Measurements from ENCODE around the gene ABCB9.

The ABCB9 gene

DNA sequence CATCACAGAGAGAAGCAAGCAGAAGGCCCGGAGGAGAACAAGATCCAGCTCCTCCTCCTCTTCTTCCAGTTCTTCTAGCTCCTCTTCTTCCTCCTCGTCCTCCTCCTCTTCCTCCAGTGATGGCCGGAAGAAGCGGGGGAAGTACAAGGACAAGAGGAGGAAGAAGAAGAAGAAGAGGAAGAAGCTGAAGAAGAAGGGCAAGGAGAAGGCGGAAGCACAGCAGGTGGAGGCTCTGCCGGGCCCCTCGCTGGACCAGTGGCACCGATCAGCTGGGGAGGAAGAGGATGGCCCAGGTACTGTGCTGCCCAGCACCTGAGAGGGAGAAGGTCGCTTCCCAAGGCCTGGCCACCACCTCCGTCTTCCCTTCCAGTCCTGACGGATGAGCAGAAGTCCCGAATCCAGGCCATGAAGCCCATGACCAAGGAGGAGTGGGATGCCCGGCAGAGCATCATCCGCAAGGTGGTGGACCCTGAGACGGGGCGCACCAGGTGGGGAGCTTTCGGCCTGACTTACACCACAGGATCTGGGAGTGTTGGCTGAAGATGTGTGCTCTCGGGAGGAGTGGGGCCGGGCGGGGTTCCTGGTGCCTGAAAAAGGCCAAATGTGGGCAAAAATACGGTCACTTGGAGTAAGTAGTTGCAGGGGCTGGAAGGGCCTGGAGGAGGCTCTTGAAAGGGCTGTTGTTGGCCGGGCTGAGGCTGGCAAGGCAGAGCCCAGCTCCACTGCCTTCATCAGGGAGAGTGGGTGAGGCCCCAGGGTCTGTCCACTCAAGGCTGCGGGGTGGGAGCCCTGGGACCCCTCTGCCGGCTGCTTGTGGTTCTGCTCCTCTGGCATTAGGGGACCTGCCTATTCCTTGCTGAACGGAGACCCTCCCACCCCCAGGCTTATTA lies 15.6 kb upstream of the ABCB9 start:
- H3K27ac Mint-ChIP-seq = peak overlapping the region; percentile 68 to 89
- peak overlapping the region; percentile 91 for H3K4me3 Mint-ChIP-seq
- H3K9me3 Mint-ChIP-seq = no peaks in the 10 kb centered on the region
- no peak for ATAC-seq (replicated peaks)
- peaks cover 29 to 32% of the 10 kb centered on the region in 2 donors for H3K4me1 Mint-ChIP-seq (ENCODE audit: low read depth in 2 of 2)
- H3K27me3 Mint-ChIP-seq = no peaks in the 10 kb centered on the region
- DNase-seq = no peak
- peaks cover 28% of the 10 kb centered on the region for H3K36me3 Mint-ChIP-seq (ENCODE audit: insufficient read depth)

DNA sequence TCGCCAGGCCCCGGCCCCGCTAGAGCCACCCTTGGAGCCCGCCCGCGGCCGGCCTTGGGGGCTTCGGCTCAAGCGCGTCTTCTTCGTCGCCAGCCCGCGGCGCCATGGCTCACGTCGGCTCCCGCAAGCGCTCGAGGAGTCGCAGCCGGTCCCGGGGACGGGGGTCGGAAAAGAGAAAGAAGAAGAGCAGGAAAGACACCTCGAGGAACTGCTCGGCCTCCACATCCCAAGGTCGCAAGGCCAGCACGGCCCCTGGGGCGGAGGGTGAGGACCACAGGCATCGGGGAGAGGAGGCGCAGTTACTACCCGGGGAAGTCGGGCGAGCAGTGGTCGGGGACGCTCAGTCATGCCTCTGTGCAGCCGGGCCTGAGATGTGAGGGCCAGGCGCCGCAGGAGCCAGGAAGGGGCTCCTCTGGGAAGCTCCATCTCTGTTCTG lies 14.8 kb upstream of the ABCB9 start:
- H3K27ac Mint-ChIP-seq = peak overlapping the region; percentile 68 to 89

DNA sequence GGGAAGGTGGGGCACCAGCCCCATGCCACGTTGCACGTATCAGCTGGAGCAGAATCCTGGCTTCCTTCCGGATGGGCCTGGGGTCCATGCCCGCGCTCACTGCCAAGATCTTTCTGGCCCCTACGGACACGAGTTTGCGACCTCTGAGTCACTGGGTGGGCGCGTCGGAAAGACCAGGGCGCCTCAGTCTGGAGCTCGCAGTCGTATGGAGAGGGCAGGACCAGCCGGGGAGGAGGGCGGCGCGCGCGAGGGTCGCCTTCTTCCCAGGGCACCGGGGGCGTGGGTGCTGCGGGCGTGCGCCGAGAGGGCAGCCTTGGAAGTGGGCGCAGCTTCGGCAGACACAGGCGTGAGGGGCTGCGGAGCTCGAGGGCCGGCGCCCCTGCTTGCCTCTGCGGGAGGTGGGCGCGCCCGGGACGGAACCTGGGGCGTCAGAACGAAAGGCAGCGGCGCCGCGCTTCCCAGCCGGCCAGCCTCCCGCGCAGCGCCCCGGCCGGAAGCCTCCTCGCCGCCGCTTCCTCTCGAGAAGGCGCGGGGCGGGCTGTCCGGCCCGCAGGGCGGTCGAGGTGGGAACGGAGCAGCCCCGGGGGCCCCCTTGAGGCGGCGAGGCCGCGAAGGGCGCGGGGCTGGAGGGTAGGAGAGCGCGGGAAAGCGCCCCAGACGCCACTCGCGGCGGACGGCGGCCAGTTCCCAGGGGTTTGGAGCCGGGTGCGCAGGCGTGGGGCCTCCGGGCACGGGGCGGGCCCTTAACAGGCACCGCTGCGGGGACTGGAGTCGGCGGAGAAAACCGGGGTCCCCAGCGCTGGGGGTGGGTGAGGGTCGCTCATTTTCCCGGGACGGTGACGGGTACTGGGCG lies 14.1 kb upstream of the ABCB9 start, which contains the start of gene ARL6IP4:
TSS of gene ARL6IP4 (plus strand) at position 499 of the 853 bp plus-strand sequence. CDS start 459 bp downstream, outside the sequence.
- Mint-ChIP-seq H3K9me3 (no peaks in the 10 kb centered on the region), H3K4me3 (peak within 1 kb of the TSS; percentile 91), H3K27me3 (no peaks in the 10 kb centered on the region), H3K36me3 (ENCODE audit: insufficient read depth) (peaks cover 23% of the 10 kb centered on the region), H3K27ac (peak within 1 kb of the TSS; percentile 68 to 89), H3K4me1 (ENCODE audit: low read depth in 2 of 2) (peaks cover 38 to 41% of the 10 kb centered on the region in 2 donors)
- peak; percentile 84 for ATAC-seq (replicated peaks)
- DNase-seq = peak; percentile 51 to 61 (median 59)

More for the DNA sequence above, 14.8 kb upstream of the ABCB9 start:
- DNase-seq = peak in 1 of 3 experiments; percentile 29
- H3K36me3 Mint-ChIP-seq (ENCODE audit: insufficient read depth) = peaks cover 23% of the 10 kb centered on the region
- no peaks in the 10 kb centered on the region for H3K27me3 Mint-ChIP-seq
- H3K4me3 Mint-ChIP-seq = peak overlapping the region; percentile 91
- ATAC-seq (replicated peaks) = peak; percentile 29
- no peaks in the 10 kb centered on the region for H3K9me3 Mint-ChIP-seq
- peaks cover 32 to 37% of the 10 kb centered on the region in 2 donors for H3K4me1 Mint-ChIP-seq (ENCODE audit: low read depth in 2 of 2)

DNA sequence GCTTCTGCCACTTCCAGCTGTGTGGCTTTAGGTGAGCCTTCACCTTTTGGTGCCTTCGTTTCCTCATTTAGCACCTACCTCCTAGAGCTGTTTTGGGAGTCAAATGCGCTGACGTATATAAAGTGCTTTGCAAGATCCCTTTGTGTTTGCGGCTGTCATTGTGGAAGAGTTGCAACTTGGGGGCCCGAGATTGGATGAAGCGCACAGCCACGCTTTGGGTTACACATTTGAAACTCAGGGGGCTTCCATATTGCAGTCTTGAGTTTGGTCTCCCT lies 13.6 kb upstream of the ABCB9 start:
- no peaks in the 10 kb centered on the region for H3K27me3 Mint-ChIP-seq
- H3K4me3 Mint-ChIP-seq = peak overlapping the region; percentile 91
- DNase-seq = no peak
- H3K9me3 Mint-ChIP-seq = no peaks in the 10 kb centered on the region
- peaks cover 38 to 42% of the 10 kb centered on the region in 2 donors for H3K4me1 Mint-ChIP-seq (ENCODE audit: low read depth in 2 of 2)
- no peak for ATAC-seq (replicated peaks)
- peak overlapping the region; percentile 65 to 70 for H3K27ac Mint-ChIP-seq
- H3K36me3 Mint-ChIP-seq (ENCODE audit: insufficient read depth) = peaks cover 28% of the 10 kb centered on the region

DNA sequence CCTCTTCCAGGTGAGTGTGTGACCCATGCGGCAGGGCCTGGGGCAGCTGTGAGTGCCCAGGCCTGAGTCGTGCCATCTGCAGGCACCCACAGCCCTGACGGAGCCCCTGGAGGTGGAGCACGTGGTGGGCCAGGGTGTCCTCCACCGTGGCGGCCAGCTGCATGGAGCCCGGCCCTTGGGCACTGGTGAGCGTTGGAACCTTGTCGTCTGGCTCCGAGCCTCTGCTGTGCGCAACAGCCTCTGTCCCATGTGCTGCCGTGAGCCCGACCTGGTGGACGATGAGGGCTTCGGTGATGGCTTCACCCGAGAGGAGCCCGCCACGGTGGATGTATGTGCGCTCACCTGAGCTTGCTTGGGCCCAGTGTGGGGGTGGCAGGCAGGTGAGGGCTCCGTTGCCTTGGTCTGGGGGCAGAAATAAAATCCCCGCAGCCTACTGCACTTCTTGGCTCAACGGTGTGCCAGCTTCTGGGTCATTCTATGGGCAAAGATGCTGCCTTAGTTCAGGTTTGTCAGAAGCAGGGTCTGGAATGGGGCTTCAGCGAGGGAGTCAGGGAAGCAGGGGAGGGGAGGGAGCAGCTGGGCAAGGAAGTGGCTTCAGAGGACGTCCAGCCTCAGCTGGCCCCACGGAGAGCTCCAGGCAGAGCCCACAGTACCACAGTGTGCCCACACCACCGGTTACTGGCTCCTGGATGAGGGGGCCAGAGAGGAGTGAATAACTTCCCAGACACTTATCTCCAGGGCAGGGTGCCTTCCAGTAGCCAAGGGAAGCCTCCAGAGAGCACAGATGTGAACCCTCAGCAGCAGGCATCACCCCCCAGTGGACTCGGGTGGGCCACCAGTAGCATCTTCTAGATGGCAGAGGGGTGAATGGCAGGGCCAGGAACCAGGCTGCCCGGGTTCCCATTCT lies 13.0 kb upstream of the ABCB9 start:
- H3K27me3 Mint-ChIP-seq = no peaks in the 10 kb centered on the region
- H3K9me3 Mint-ChIP-seq = no peaks in the 10 kb centered on the region
- H3K36me3 Mint-ChIP-seq (ENCODE audit: insufficient read depth) = peaks cover 30% of the 10 kb centered on the region
- DNase-seq (no peak), ATAC-seq (replicated peaks) (no peak)
- peaks cover 41 to 43% of the 10 kb centered on the region in 2 donors for H3K4me1 Mint-ChIP-seq (ENCODE audit: low read depth in 2 of 2)
- H3K27ac Mint-ChIP-seq = peak overlapping the region; percentile 65 to 70
- peak overlapping the region; percentile 91 for H3K4me3 Mint-ChIP-seq

DNA sequence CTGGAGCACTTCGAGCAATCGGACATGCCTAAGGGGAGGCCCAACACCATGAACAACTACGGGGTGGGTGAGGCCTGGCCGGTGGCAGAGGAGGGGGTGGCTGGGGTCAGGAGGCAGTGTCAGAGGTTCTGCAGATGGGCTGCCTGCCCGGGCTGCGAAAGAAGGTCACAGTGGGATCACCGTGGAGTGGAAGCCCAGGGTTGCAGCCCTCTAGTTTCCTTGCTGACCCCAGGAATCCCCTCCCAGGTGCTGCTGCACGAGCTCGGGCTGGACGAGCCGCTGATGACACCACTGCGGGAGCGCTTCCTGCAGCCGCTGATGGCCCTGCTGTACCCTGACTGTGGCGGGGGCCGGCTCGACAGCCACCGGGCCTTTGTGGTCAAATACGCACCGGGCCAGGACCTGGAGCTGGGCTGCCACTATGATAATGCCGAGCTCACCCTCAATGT lies 12.3 kb upstream of the ABCB9 start:
- Mint-ChIP-seq H3K27ac (no peak overlapping the region), H3K4me3 (peak overlapping the region in 1 of 2 donors; percentile 99), H3K27me3 (no peaks in the 10 kb centered on the region), H3K9me3 (no peaks in the 10 kb centered on the region), H3K4me1 (ENCODE audit: low read depth in 2 of 2) (peaks cover 40 to 41% of the 10 kb centered on the region in 2 donors), H3K36me3 (ENCODE audit: insufficient read depth) (peaks cover 33% of the 10 kb centered on the region)
- DNase-seq = no peak
- ATAC-seq (replicated peaks) = no peak

DNA sequence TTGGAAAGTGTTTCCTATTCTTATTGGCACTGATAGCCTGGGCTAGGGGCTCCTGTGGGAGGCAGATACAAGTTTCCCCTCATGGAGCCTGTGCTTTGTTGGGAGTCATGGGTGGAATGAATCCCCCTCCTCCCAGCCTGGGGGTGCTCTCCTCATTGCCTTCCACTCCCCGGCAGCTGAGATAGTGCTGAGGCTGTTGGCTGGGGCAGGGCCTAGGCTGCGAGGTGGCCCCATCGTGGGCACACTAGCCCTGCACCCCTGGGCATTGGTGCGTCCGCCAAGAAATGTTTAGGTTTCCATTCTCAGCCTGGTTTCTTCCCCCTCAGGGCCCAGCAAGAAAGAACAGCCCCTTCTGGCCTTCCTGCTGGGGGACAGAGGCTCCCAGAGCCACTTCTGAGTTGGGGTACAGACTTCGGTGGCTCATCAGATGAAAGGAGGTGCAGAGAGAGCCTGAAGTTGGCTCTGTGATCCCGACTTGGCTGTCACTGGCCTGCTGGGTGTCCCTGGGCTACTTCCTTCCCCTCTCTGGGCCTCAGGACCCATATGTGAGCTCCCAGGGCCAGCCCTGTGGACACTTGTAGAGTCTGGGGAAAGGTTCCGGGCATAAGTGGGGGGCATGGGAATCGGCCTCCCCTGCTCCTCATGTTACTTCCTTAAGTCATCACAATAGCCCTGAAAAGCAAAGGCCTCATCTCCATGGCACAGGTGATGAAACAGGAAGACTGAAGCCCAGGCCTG lies 11.6 kb upstream of the ABCB9 start:
- Mint-ChIP-seq H3K36me3 (ENCODE audit: insufficient read depth) (peaks cover 31% of the 10 kb centered on the region), H3K27me3 (no peaks in the 10 kb centered on the region), H3K4me3 (peak overlapping the region in 1 of 2 donors; percentile 99), H3K27ac (no peak overlapping the region), H3K4me1 (ENCODE audit: low read depth in 2 of 2) (peaks cover 34 to 35% of the 10 kb centered on the region in 2 donors), H3K9me3 (no peaks in the 10 kb centered on the region)
- DNase-seq = no peak
- no peak for ATAC-seq (replicated peaks)

DNA sequence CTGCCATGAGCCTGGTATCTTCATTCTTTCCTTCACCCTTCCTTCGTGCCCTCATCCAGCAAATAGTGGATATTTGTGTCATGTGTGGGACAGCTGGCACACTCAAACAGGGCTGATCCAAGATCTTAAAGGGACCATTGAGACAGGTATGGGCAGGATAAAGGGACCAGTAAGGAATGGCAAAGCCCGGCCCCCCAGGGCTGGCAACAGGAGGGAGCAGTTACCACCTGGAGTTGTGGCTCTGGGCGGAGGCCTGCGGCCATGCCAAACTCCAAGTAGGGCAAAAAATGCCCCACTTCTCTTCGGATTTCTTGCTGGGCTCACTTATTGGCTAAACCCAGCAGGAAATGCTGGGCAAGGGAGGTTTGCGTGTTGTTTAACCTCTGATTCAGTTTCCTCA lies 10.9 kb upstream of the ABCB9 start:
- Mint-ChIP-seq H3K27me3 (no peaks in the 10 kb centered on the region), H3K36me3 (ENCODE audit: insufficient read depth) (peaks cover 28% of the 10 kb centered on the region), H3K27ac (no peak overlapping the region), H3K4me1 (ENCODE audit: low read depth in 2 of 2) (peaks cover 30 to 35% of the 10 kb centered on the region in 2 donors), H3K9me3 (no peaks in the 10 kb centered on the region), H3K4me3 (peak overlapping the region; percentile 98 to 99)
- ATAC-seq (replicated peaks) (no peak), DNase-seq (no peak)

DNA sequence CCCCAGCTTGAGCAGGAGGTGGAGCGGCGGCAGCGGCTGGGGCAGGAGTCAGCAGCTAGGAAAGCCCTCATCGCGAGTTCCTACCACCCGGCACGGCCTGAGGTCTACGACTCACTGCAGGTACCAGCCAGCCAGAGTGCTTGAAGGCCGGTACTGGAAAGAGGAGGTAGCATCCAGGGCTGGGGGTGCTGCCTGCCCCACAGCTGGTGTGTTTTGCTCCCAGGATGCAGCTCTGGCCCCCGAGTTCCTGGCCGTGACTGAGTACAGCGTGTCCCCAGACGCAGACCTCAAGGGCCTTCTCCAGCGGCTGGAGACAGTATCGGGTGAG lies 10.3 kb upstream of the ABCB9 start:
- H3K27me3 Mint-ChIP-seq = no peaks in the 10 kb centered on the region

DNA sequence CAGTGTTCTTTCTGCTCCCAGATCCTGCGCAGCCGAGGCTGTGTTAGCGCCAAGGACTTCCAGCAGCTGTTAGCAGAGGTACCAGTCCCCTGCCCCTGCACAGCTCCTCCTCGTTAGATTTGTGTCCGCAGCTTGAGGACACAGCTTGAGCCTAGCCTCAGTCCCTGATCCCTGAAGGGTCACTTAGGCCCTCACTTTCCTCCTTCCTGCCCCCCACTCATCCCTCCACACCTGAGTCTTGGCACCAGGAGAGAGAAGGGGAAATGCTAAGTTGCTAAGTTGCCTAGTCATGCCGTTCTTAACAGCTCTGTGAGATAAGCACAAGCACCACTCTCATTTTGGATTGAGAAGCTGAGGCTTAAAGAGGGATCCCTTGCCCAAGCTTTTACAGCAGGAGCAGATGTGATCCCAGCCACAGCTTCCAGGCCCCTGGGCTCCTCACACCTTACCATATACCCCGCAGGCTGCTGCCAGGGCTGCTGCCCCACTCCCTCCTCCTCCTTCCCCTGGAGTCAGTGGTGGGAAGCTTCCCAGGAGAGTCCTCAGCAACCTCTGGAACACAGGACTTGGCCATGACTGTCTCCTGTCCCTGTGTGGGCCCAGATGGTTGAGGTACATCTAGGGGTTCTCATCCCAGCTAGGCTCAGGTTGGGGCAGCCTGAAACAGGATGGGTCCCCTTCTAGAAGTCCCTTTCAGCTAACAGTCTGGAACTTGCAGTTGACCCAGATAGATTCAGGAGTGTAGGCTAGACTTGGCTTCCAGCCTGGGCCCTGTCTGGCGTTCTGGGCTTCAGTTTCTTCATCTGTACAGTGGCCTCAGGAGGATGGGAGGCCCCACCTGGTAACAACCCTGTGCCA lies 9.8 kb upstream of the ABCB9 start:
- Mint-ChIP-seq H3K36me3 (ENCODE audit: insufficient read depth) (peaks cover 17% of the 10 kb centered on the region), H3K4me3 (peak overlapping the region; percentile 98 to 99), H3K9me3 (no peaks in the 10 kb centered on the region), H3K4me1 (ENCODE audit: low read depth in 2 of 2) (peaks cover 26% of the 10 kb centered on the region in 2 donors), H3K27me3 (no peaks in the 10 kb centered on the region), H3K27ac (peak overlapping the region; percentile 98 to 99)
- ATAC-seq (replicated peaks) (no peak), DNase-seq (no peak)

More for the DNA sequence above, 10.3 kb upstream of the ABCB9 start:
- Mint-ChIP-seq H3K27ac (peak overlapping the region in 1 of 2 donors; percentile 99), H3K4me3 (peak overlapping the region; percentile 98 to 99), H3K9me3 (no peaks in the 10 kb centered on the region), H3K36me3 (ENCODE audit: insufficient read depth) (peaks cover 22% of the 10 kb centered on the region), H3K4me1 (ENCODE audit: low read depth in 2 of 2) (peaks cover 30% of the 10 kb centered on the region in 2 donors)
- DNase-seq (no peak), ATAC-seq (replicated peaks) (no peak)

DNA sequence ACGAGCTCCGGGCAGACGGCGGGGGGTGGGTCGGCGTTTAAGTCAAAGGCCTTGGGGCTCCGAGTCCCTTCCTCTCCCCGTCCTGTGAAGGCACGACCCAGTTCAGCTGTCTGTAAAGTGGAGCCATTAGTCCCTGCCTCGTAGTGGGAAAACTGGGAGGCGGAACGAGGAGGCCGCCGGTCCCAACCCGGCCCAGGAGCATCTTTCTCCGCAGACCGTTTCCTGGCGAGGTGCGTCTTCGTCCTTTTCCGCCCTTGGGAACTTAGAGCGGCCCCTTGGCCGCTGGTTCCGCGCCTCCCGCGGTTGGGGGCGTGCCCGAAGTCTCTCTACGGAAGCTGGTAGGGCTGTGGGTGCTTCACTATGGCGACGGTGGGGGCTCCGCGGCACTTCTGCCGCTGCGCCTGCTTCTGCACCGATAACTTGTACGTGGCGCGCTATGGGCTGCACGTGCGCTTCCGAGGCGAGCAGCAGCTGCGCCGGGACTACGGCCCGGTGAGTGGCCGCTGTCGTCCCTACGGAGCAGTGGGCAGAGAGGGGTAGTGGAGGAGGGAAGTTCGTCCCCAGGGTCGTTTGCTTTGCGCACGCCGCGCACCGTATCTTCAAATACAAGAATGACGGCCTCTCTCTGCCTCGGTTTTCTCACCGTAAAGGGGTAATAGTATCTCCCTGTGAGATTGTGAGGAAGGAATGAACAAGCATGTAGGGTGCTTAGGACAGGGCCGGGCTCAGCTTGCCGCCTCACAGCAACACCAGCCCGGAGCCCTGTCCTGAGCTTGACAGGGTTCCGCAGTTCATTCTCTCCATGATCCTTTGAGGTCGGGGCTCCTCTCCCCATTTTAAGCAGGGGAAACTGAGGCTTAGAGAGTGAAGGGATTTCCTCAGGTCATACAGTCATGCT lies 8.9 kb upstream of the ABCB9 start, which contains the start of gene OGFOD2:
TSS of gene OGFOD2 (plus strand) at position 353 of the 898 bp plus-strand sequence. CDS start at position 361, 8 bp downstream.
- no peaks in the 10 kb centered on the region for H3K27me3 Mint-ChIP-seq
- ATAC-seq (replicated peaks) = peak; percentile 84
- peak; percentile 91 to 93 (median 93) for DNase-seq
- peak within 1 kb of the TSS; percentile 98 to 99 for H3K4me3 Mint-ChIP-seq
- peaks cover 15% of the 10 kb centered on the region for H3K36me3 Mint-ChIP-seq (ENCODE audit: insufficient read depth)
- peak within 1 kb of the TSS; percentile 98 to 99 for H3K27ac Mint-ChIP-seq
- peaks cover 22 to 24% of the 10 kb centered on the region in 2 donors for H3K4me1 Mint-ChIP-seq (ENCODE audit: low read depth in 2 of 2)
- no peaks in the 10 kb centered on the region for H3K9me3 Mint-ChIP-seq

Data from effector memory CD8-positive, alpha-beta T cell (primary cell).